ENCODE results near the gene GRIP1. TPM values are rescaled to one million over a fixed set of nuclear protein-coding genes. Genes with fewer than 3 reads are reported as not detected.

Gene GRIP1
- total RNA-seq, 3 donors from 2014 or later (not counting 1 experiment from before 2014, with no cell fraction given): 1.3 to 3.6 (median 1.7) TPM

DNA sequence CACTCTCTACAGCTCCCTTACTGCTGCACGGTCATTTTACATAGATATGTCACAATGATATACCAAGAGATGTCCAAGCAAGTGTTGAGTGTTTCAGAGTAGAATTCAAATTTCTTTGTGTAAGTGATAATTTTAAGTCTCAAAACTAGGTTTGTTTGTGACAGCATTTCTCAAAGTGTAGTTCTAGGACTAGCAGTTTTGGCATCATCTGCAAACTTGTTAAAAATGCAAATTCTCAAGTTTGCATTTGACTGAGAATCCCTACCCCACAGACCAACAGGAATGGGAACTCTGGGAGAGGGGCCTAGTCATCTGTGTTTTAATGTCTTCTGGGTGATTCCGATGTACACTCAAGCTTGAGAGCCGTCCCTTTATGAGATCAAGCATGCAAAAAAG, 279.0 kb downstream of the GRIP1 start:
- H3K4me1 ChIP-seq (ENCODE audit: control insufficient read depth, insufficient read depth, low read length): no peaks in the 10 kb centered on the region
- Mint-ChIP-seq H3K9me3 (no peaks in the 10 kb centered on the region), H3K27ac (no peak overlapping the region), H3K4me3 (no peak overlapping the region), H3K36me3 (no peaks in the 10 kb centered on the region), H3K4me1 (no peaks in the 10 kb centered on the region), H3K27me3 (ENCODE audit: low read depth in 2 of 2) (peaks cover 10 to 14% of the 10 kb centered on the region in 2 donors)
- no peak overlapping the region for H3K4me3 ChIP-seq (ENCODE audit: low read length)
- intact Hi-C loops (cut with micrococcal nuclease): no loop called here
- ATAC-seq (no peak), DNase-seq (no peak)
- H3K27ac ChIP-seq (ENCODE audit: low read length): no peak overlapping the region
- TF ChIP-seq, protein P1, sequence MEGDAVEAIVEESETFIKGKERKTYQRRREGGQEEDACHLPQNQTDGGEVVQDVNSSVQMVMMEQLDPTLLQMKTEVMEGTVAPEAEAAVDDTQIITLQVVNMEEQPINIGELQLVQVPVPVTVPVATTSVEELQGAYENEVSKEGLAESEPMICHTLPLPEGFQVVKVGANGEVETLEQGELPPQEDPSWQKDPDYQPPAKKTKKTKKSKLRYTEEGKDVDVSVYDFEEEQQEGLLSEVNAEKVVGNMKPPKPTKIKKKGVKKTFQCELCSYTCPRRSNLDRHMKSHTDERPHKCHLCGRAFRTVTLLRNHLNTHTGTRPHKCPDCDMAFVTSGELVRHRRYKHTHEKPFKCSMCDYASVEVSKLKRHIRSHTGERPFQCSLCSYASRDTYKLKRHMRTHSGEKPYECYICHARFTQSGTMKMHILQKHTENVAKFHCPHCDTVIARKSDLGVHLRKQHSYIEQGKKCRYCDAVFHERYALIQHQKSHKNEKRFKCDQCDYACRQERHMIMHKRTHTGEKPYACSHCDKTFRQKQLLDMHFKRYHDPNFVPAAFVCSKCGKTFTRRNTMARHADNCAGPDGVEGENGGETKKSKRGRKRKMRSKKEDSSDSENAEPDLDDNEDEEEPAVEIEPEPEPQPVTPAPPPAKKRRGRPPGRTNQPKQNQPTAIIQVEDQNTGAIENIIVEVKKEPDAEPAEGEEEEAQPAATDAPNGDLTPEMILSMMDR (IDR thresholded peaks at IDR 0.05): no peak
- WGBS (ENCODE audit: insufficient coverage): 100% methylated on average over 1 of the region's 3 CpGs
- no peaks in the 10 kb centered on the region for H3K9me3 ChIP-seq (ENCODE audit: control insufficient read depth, insufficient read depth, low read length)
- H3K36me3 ChIP-seq (ENCODE audit: control insufficient read depth, insufficient read depth, low read length): no peaks in the 10 kb centered on the region
- no peaks in the 10 kb centered on the region for H3K27me3 ChIP-seq (ENCODE audit: control insufficient read depth, insufficient read depth, low read length)

DNA sequence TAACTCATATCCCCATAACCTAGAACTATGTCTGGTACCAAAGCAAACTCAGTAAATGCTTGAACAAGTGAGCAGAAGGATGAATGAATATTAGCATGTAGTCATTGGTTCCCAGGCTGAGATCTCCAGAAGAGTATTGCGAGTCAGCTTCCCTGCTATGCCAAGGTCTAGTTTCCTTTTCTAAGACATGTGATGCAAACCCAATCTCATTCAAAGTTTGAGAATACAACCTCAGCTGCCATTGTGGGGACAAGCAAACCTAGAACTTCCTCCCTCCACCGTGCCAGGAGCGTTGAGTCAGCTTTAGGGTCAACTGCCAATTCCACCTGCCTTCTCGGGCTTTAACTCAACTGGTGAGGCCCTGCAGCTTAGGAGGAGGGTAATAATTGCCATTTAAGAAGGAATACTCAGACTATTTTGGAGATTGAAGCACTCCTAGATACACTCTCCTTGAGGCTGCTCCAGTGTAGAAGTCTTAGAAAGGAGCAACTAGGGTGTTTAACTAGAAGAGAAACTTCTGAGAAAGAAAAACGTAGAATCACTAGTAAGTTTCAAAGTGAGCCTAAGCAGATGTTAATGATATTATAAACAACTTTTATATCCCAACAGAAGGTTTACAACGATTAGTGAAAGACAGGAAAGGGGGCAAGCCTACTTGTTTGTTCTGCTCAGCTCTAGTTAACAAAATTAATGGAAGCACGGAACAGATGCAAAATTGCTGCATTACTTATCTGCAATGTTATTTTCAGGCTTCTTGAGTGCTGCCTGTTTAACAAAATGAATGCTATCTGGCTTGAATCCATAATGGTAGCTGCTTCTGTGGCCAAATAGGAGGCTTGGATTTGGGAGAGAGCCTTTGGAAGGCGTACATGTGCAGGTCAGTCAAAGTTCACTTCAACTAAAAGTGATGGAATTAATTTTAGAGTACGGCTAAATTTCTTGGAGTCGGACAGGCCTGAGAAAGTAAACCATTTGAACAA, 279.7 kb downstream of the GRIP1 start:
- Mint-ChIP-seq H3K36me3 (no peaks in the 10 kb centered on the region), H3K27ac (no peak overlapping the region), H3K27me3 (ENCODE audit: low read depth in 2 of 2) (peaks cover 13 to 20% of the 10 kb centered on the region in 2 donors), H3K4me3 (no peak overlapping the region), H3K9me3 (no peaks in the 10 kb centered on the region), H3K4me1 (no peaks in the 10 kb centered on the region)
- Histone ChIP-seq H3K4me1 (ENCODE audit: control insufficient read depth, insufficient read depth, low read length) (no peaks in the 10 kb centered on the region), H3K36me3 (ENCODE audit: control insufficient read depth, insufficient read depth, low read length) (no peaks in the 10 kb centered on the region), H3K9me3 (ENCODE audit: control insufficient read depth, insufficient read depth, low read length) (no peaks in the 10 kb centered on the region), H3K4me3 (ENCODE audit: low read length) (no peak overlapping the region), H3K27me3 (ENCODE audit: control insufficient read depth, insufficient read depth, low read length) (no peaks in the 10 kb centered on the region), H3K27ac (ENCODE audit: low read length) (no peak overlapping the region)
- intact Hi-C loops (cut with micrococcal nuclease): no loop called here
- no peak for ATAC-seq
- no peak for DNase-seq
- 63% methylated on average over 7 of the region's 10 CpGs for WGBS (ENCODE audit: insufficient coverage)
- TF ChIP-seq, protein P1 (IDR thresholded peaks at IDR 0.05): no peak

DNA sequence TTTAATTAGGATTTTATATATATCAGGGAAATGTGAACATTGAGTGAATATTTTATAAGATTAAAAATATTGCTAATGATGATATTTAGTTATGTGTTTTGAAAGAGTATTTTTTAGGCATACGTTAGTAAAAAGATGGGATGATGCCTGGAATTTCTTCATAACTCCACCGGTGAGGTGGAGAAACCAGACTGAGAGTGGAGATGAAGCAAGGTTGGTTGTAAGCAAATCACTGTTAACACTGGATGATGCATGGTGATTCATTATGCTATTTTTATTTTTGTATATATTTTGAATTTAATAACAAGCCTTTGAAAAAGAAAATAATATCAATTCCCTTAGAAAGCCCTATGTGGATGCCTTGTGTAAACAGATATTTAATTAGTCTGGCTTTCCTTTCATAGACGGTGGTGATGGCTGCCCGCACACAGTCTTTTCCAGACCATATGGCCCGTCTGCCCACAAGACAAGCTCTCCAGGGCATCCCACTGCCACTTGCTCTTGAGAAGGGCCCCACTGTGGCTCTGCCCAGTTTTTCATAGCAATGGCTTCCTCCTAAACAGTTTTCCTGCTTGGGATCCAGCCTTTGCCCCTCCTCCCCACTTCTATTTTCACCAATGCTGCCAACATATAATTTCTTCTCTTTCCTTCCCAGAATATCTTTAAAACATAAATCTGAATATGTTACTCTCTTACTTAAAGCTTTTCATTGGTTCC, 281.1 kb downstream of the GRIP1 start:
- no peaks in the 10 kb centered on the region for H3K9me3 Mint-ChIP-seq
- H3K27me3 Mint-ChIP-seq (ENCODE audit: low read depth in 2 of 2): peaks cover 16 to 22% of the 10 kb centered on the region in 2 donors
- H3K4me3 Mint-ChIP-seq: no peak overlapping the region
- 93% methylated on average over 5 of the region's 5 CpGs for WGBS (ENCODE audit: insufficient coverage)
- TF ChIP-seq, protein P1 (IDR thresholded peaks at IDR 0.05): no peak
- DNase-seq (no peak), ATAC-seq (no peak)
- intact Hi-C loops (cut with micrococcal nuclease): no loop called here
- H3K27ac Mint-ChIP-seq: no peak overlapping the region
- H3K4me1 ChIP-seq (ENCODE audit: control insufficient read depth, insufficient read depth, low read length): no peaks in the 10 kb centered on the region
- H3K4me3 ChIP-seq (ENCODE audit: low read length): no peak overlapping the region
- H3K27ac ChIP-seq (ENCODE audit: low read length): no peak overlapping the region
- H3K36me3 Mint-ChIP-seq: no peaks in the 10 kb centered on the region
- H3K27me3 ChIP-seq (ENCODE audit: control insufficient read depth, insufficient read depth, low read length): no peaks in the 10 kb centered on the region
- H3K36me3 ChIP-seq (ENCODE audit: control insufficient read depth, insufficient read depth, low read length): no peaks in the 10 kb centered on the region
- H3K4me1 Mint-ChIP-seq: no peaks in the 10 kb centered on the region
- H3K9me3 ChIP-seq (ENCODE audit: control insufficient read depth, insufficient read depth, low read length): no peaks in the 10 kb centered on the region

Measured in natural killer cell (primary cell).